GM08714 (cell line): ENCODE data around the gene ANKFN1.
"Not testable (repeated sequence)": the region's sequence is repeated elsewhere in the genome, so short reads cannot be mapped to it uniquely, and the experiment has no call there.

ENCODE experiments used
- H3K4me3 ChIP-seq: fragments of 200-500 bp; sonication (Bioruptor generic); 2 replicates; pipeline ENCODE4 v1.5.1; 2014; ENCODE audit warnings: mild to moderate bottlenecking, low read length, inconsistent platforms
- ZNF274 ChIP-seq: IDR thresholded peaks from 2 replicates; pipeline ENCODE4 v1.6.1; 2012; ENCODE audit warnings: mild to moderate bottlenecking, low read depth, low read length

ANKFN1 gene

GRCh38 chr17:56269556-56270389 lies 116.5 kb downstream of the ANKFN1 start:
- TF ChIP-seq ZNF274: no peak
- no peak overlapping the region for H3K4me3 ChIP-seq

- no peak overlapping the region for H3K4me3 ChIP-seq
- TF ChIP-seq ZNF274: no peak
Observed at GRCh38 chr17:56274491-56274890, 121.2 kb downstream of the ANKFN1 start.

DNA sequence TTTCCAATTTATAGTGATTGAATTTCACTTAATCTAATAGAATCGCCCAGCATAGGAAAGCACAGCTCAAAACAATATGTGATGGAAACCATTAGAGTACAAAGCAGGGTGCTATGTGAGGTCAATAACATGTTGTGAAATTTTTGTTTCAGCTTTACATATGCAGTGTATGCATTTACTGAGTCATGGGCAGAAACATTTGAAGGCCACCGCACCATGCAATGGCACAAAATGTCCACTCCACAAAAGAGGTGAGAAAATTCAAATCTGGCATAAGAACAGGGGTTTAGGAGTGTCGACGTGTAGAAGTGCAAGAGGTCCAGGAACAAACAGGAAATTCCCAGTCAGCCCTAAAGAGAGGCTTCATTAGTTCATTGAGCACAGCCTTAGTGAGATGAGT lies 131.2 kb downstream of the ANKFN1 start:
- no peak for TF ChIP-seq ZNF274

DNA sequence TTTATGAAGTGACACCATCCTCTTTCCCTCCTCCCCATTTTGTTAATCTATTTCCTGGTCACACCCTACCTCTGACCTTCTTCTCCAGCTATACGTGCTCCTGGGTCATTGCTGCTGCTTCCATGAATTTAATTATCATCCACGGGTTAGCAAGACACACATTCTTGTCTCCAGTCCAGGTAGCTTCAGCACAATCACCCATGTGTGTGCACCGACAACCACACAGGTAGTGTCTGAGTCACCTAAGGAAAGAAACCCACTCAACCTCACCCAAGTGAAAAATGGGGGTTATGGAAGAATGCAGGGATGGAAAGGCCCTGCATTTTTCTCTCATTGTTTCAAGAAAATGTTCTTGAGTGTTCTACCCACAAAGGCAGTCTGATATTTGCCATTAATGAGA lies 135.5 kb downstream of the ANKFN1 start:
- not testable (repeated sequence) for H3K4me3 ChIP-seq

More for the DNA sequence above, 131.2 kb downstream of the ANKFN1 start:
- H3K4me3 ChIP-seq: no peak overlapping the region

DNA sequence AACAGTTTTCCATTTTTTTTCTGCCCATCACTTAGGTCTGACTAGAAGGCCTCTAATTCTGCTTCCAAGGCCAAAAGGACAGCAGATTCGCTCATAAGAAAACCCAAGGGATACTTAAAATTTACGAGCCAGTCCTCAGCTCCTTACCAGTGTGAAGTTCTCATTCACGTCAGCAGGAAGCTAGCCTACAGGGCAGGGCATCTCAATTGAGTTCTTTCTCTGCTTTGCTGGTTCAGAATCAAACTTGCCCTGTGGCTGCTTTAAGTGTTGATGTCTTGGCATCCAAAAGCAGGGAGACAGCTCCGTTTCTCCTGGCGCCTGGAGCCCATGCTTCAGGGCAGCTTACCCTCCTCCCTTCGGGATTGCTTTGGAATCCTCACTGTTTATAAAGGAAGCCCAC lies 136.0 kb downstream of the ANKFN1 start:
- TF ChIP-seq ZNF274: no peak
- H3K4me3 ChIP-seq: no peak overlapping the region

GRCh38 chr17:56290101-56290801 lies 137.0 kb downstream of the ANKFN1 start:
- no peak overlapping the region for H3K4me3 ChIP-seq
- TF ChIP-seq ZNF274: no peak

DNA sequence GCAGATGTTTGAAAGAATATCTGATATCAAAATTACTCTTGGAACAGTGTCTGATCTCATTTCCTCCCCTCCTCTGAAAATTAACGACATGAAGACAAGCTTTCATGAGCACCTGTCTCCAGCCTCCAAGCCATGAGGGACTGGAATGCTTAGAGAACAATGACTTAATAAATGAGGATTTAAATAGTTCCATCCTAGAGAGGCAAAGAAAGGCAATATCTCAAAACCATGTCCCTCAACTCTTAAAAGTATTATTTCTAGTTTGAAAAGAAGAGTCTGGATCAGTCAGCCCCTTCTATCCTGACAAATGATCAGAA lies 137.5 kb downstream of the ANKFN1 start:
- no peak overlapping the region for H3K4me3 ChIP-seq
- no peak for TF ChIP-seq ZNF274

DNA sequence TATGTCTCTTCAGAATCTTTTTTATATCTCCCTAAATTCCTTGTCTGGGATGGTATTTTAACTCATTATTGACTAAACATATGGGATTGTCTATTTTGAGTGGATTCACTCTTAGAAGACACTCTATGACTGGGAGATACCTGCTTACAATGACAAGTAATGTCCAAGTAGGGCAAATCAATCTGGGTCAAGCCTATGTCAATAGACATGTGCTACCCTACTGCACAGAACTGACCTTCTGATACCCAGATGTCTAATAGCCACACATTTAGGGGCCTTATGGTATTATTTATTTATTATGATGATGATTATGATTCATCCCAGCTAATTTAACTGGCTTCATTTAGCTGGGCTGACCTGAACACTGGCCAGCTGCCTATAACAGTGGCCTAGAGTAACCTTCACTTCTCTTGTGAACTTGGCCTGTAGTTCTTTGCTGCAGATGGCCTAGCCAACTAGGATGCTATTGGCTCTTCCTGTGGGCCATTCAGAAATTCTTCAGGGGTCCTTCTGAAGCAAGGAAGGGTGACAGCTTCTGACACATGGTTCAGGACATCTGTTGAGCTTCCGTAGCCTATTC lies 138.0 kb downstream of the ANKFN1 start:
- H3K4me3 ChIP-seq: no peak overlapping the region
- no peak for TF ChIP-seq ZNF274

GRCh38 chr17:56292010-56292409 lies 138.7 kb downstream of the ANKFN1 start:
- H3K4me3 ChIP-seq: no peak overlapping the region
- TF ChIP-seq ZNF274: no peak

- no peak overlapping the region for H3K4me3 ChIP-seq
- no peak for TF ChIP-seq ZNF274
Observed at GRCh38 chr17:56292578-56292977, 139.3 kb downstream of the ANKFN1 start.

- H3K4me3 ChIP-seq: no peak overlapping the region
Observed at GRCh38 chr17:56297184-56297583, 143.9 kb downstream of the ANKFN1 start.

GRCh38 chr17:56298846-56299245 lies 145.6 kb downstream of the ANKFN1 start:
- TF ChIP-seq ZNF274: no peak

More at GRCh38 chr17:56297184-56297583, 143.9 kb downstream of the ANKFN1 start:
- TF ChIP-seq ZNF274: no peak

GRCh38 chr17:56300144-56300543 lies 146.9 kb downstream of the ANKFN1 start:
- TF ChIP-seq ZNF274: no peak
- H3K4me3 ChIP-seq: no peak overlapping the region

More at GRCh38 chr17:56298846-56299245, 145.6 kb downstream of the ANKFN1 start:
- H3K4me3 ChIP-seq: no peak overlapping the region

DNA sequence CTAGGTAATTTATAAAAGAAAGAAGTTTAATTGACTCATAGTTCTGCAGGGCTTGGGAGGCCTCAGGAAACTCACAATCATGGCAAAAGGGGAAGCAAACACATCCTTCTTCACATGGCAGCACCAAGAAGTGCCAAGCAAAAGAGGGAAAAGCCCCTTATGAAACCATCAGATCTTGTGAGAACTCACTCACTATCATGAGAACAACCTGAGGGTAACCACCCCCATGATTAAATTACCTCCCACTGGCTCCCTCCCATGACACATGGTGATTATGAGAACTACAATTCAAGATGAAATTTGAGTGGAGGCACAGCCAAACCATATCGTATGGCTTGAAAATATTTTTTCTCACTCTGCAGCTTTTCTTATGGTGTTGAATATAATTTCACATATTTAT lies 151.7 kb downstream of the ANKFN1 start:
- no peak overlapping the region for H3K4me3 ChIP-seq
- no peak for TF ChIP-seq ZNF274

GRCh38 chr17:56309897-56310296 lies 156.6 kb downstream of the ANKFN1 start:
- TF ChIP-seq ZNF274: no peak
- no peak overlapping the region for H3K4me3 ChIP-seq
